ENCODE data around the gene PDP2.

Gene PDP2

GRCh38 chr16:66928702-66929388 is 48.5 kb downstream of the PDP2 start:
- no peak for DNase-seq (ENCODE audit: extremely low read depth, insufficient read length)
- no peak overlapping the region for H3K4me3 ChIP-seq (replicated peaks; ENCODE audit: low read depth, low read length)
- TF ChIP-seq CTCF (IDR thresholded peaks at IDR 0.05; ENCODE audit: insufficient read depth, low read length, poor library complexity, severe bottlenecking), result peak; percentile 45
- peaks cover 1% of the 10 kb centered on the region; the same call in 1 of the 2 replicates for H3K27me3 ChIP-seq (replicated peaks; ENCODE audit: control insufficient read depth, insufficient read depth, low read length)
- peaks cover 9% of the 10 kb centered on the region for H3K36me3 ChIP-seq (ENCODE audit: control insufficient read depth, insufficient read depth, low read length)

- H3K27me3 ChIP-seq (replicated peaks; ENCODE audit: control insufficient read depth, insufficient read depth, low read length), result no peaks in the 10 kb centered on the region; the same call in 1 of the 2 replicates
- no peak overlapping the region for H3K4me3 ChIP-seq (replicated peaks; ENCODE audit: low read depth, low read length)
- H3K36me3 ChIP-seq (ENCODE audit: control insufficient read depth, insufficient read depth, low read length), result peaks cover 9% of the 10 kb centered on the region
- no peak for DNase-seq (ENCODE audit: extremely low read depth, insufficient read length)
- no peak for TF ChIP-seq CTCF (IDR thresholded peaks at IDR 0.05; ENCODE audit: insufficient read depth, low read length, poor library complexity, severe bottlenecking)
Measured at GRCh38 chr16:66930189-66930588, 49.9 kb downstream of the PDP2 start.

GRCh38 chr16:66931665-66932064 is 51.4 kb downstream of the PDP2 start:
- no peak for TF ChIP-seq CTCF (IDR thresholded peaks at IDR 0.05; ENCODE audit: insufficient read depth, low read length, poor library complexity, severe bottlenecking)
- Histone ChIP-seq H3K36me3 (ENCODE audit: control insufficient read depth, insufficient read depth, low read length) (peaks cover 9% of the 10 kb centered on the region), H3K27me3 (replicated peaks; ENCODE audit: control insufficient read depth, insufficient read depth, low read length) (no peaks in the 10 kb centered on the region), H3K4me3 (replicated peaks; ENCODE audit: low read depth, low read length) (no peak overlapping the region)
- no peak for DNase-seq (ENCODE audit: extremely low read depth, insufficient read length)

GRCh38 chr16:66932076-66932475 is 51.8 kb downstream of the PDP2 start:
- TF ChIP-seq CTCF (IDR thresholded peaks at IDR 0.05; ENCODE audit: insufficient read depth, low read length, poor library complexity, severe bottlenecking), result no peak
- H3K36me3 ChIP-seq (ENCODE audit: control insufficient read depth, insufficient read depth, low read length), result peaks cover 9% of the 10 kb centered on the region
- no peak for DNase-seq (ENCODE audit: extremely low read depth, insufficient read length)
- H3K27me3 ChIP-seq (replicated peaks; ENCODE audit: control insufficient read depth, insufficient read depth, low read length), result no peaks in the 10 kb centered on the region
- no peak overlapping the region for H3K4me3 ChIP-seq (replicated peaks; ENCODE audit: low read depth, low read length)

GRCh38 chr16:66933776-66934137 is 53.4 kb downstream of the PDP2 start:
- Histone ChIP-seq H3K4me3 (replicated peaks; ENCODE audit: low read depth, low read length) (peak overlapping the region; percentile 97), H3K36me3 (ENCODE audit: control insufficient read depth, insufficient read depth, low read length) (peaks cover 12% of the 10 kb centered on the region), H3K27me3 (replicated peaks; ENCODE audit: control insufficient read depth, insufficient read depth, low read length) (no peaks in the 10 kb centered on the region)
- TF ChIP-seq CTCF (IDR thresholded peaks at IDR 0.05; ENCODE audit: insufficient read depth, low read length, poor library complexity, severe bottlenecking), result no peak
- no peak for DNase-seq (ENCODE audit: extremely low read depth, insufficient read length)

Data from GM06990 (cell line).